NT2/D1 (cell line): Measurements from ENCODE around the gene ACACA.

Source experiments
- SUZ12 ChIP-seq: IDR thresholded peaks from 2 replicates; pipeline ENCODE4 v1.6.1; 2011; ENCODE audit not compliant: insufficient read length, insufficient read depth; ENCODE audit errors: extremely low read depth
- YY1 ChIP-seq: IDR thresholded peaks from 2 replicates; pipeline ENCODE4 v1.6.1; 2011; ENCODE audit not compliant: insufficient read length, insufficient read depth

GRCh38 chr17:37138571-37139120, 268.0 kb downstream of the ACACA start:
- TF ChIP-seq SUZ12 (no peak), YY1 (no peak)
